Naive B cell (primary cell): Measurements from ENCODE around the gene LRWD1. TPM values are rescaled to one million over a fixed set of nuclear protein-coding genes. Genes with fewer than 3 reads are reported as not detected.
A peak's percentile ranks its signal among the peaks of the same experiment; 100 is the strongest.
"Not testable (repeated sequence)": the region's sequence is repeated elsewhere in the genome, so short reads cannot be mapped to it uniquely, and the experiment has no call there.

Source experiments
- ATAC-seq, 2 donors: fragments of 150-1000 bp; cut with Tn5 transposase; 2 replicates each; pipeline ENCODE4 v1.10.0; 2021; ENCODE audit warnings: low read depth in 2 of 2, mild to moderate bottlenecking in 2 of 2, moderate library complexity in 2 of 2
- DNase-seq: peaks from one replicate; pipeline ENCODE4 v3.0.0; 2022
- H3K27ac Mint-ChIP-seq, 6 donors: one replicate each; pipeline ENCODE4 v1.8.0; 2020 to 2022; ENCODE audit warnings: mild to moderate bottlenecking in 6 of 6, mixed read lengths in 6 of 6, moderate library complexity in 5 of 6, inconsistent platforms in 2 of 6
- H3K27me3 Mint-ChIP-seq, 3 donors: one replicate each; pipeline ENCODE4 v1.8.0; 2021 to 2022; ENCODE audit warnings: mixed read lengths in 3 of 3, mild to moderate bottlenecking in 1 of 3
- H3K36me3 Mint-ChIP-seq, 2 donors: one replicate each; pipeline ENCODE4 v1.8.0; 2020 to 2022; ENCODE audit warnings: mixed read lengths in 2 of 2, inconsistent platforms in 1 of 2, mild to moderate bottlenecking in 1 of 2
- H3K4me1 Mint-ChIP-seq, 3 donors: one replicate each; pipeline ENCODE4 v1.8.0; 2020 to 2022; ENCODE audit warnings: mixed read lengths in 3 of 3, inconsistent platforms in 1 of 3, mild to moderate bottlenecking in 1 of 3, moderate library complexity in 1 of 3
- H3K4me3 Mint-ChIP-seq, 8 donors: one replicate each; pipeline ENCODE4 v1.8.0; 2020 to 2022; ENCODE audit warnings: mild to moderate bottlenecking in 8 of 8, mixed read lengths in 8 of 8, moderate library complexity in 8 of 8, inconsistent platforms in 2 of 8
- H3K9me3 Mint-ChIP-seq, 7 donors: one replicate each; pipeline ENCODE4 v1.8.0; 2020 to 2022; ENCODE audit warnings: mixed read lengths in 7 of 7, mild to moderate bottlenecking in 5 of 7, inconsistent platforms in 2 of 7, moderate library complexity in 1 of 7
- polyA plus RNA-seq, 6 donors: library from polyadenylated mRNA; unstranded; fragments of 300-500 nt; fragmentation: Illumina TruSeq; gene quantifications; one replicate each; pipeline ENCODE4 v1.2.3, GENCODE V29; 2021; ENCODE audit warnings: low read depth in 6 of 6

LRWD1 gene
- polyA plus RNA-seq, 6 donors from 2014 or later: 6.9 to 22.1 (median 17.3) TPM

DNA sequence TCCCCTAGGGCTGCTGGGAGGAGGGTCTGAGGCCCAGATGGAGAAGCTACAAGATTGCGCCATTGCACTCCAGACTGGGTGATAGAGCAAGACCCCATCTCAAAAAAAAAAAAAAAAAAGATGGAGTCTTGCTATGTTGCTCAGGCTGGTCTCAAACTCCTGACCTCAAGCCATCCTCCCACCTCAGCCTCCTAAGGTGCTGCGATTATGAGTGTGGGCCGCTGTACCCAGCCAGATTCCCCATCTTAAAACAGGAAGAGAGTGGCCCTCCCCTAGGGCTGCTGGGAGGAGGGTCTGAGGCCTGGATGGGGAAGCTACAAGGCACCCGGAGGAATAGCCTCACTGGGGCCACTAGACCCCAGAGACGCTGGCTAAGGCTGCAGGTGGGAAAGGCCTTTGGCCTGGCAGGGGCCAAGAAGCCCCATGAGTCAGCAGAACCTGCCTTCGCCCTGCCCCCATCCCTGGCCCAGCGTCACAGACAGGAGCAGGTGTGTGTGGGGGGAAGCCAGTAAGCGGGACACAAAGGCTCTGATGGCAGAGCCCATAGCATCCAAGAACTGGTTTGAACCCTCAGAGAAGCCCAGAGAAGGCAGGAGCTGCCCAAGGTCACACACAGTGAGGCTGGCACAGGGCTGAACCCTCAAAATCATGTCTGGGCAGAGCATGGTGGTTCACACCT, 42.8 kb downstream of the LRWD1 start:
- H3K27me3 Mint-ChIP-seq, H3K4me3 Mint-ChIP-seq, H3K4me1 Mint-ChIP-seq, ATAC-seq, H3K36me3 Mint-ChIP-seq, H3K9me3 Mint-ChIP-seq, DNase-seq, H3K27ac Mint-ChIP-seq: not testable (repeated sequence)

DNA sequence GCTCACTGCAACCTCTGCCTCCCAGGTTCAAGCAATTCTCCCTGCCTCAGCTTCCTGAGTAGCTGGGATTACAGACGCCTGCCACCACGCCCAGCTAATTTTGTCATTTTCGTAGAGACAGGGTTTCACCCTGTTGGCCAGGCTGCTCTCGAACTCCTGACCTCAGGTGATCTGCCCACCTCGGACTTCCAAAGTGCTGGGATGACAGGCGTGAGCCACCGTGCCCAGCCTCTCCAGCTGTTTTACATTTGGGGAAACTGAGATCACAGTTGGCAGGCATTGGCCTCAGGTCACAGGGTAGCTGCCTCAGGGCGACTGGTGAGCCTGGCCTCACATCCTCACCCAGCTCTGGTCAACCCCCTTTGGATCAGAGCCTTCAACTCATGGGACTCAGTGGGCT, 45.8 kb downstream of the LRWD1 start:
- H3K9me3 Mint-ChIP-seq, ATAC-seq: not testable (repeated sequence)

DNA sequence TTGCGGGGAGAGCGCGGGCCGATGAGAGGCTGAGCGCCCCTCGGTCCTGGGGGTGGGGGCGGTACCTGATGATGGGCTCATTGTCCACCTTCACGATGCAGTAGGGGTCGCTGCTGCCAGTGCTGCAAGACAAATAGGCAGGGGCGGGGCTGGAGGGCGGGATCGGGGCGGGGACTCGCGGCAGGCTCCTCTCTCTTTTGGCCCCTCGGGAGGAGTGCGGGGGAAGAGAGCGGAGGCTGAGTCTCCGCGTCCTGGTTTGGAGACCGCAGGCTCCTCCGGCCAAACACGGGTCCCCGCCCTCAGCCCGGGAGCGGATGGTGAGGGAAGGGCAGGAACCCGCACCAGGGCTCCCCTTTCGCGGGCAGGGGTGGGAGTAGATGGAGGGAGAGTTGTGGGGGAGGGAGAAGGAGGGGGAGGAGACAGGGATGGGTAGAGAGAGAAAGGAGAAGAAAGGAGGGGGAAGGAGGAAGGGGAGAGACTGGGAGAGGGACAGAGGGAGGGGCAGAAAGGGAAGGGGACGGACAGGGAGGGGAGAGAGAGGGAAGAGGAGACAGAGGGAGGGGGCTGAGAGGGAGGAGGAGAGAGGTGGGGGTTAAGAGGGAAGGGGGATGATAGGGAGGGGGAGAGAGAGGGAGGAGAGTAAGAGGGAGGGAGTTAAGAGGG, 47.2 kb downstream of the LRWD1 start:
- not testable (repeated sequence) for DNase-seq, H3K27ac Mint-ChIP-seq, H3K27me3 Mint-ChIP-seq, H3K36me3 Mint-ChIP-seq, H3K9me3 Mint-ChIP-seq, H3K4me1 Mint-ChIP-seq
- peak overlapping the region in 3 of 8 donors; percentile 46 to 80 (median 55) for H3K4me3 Mint-ChIP-seq
- ATAC-seq: peak; percentile 60 to 66

More for the DNA sequence above, 45.8 kb downstream of the LRWD1 start:
- H3K27ac Mint-ChIP-seq, H3K4me3 Mint-ChIP-seq, H3K4me1 Mint-ChIP-seq, H3K36me3 Mint-ChIP-seq, H3K27me3 Mint-ChIP-seq, DNase-seq: not testable (repeated sequence)

DNA sequence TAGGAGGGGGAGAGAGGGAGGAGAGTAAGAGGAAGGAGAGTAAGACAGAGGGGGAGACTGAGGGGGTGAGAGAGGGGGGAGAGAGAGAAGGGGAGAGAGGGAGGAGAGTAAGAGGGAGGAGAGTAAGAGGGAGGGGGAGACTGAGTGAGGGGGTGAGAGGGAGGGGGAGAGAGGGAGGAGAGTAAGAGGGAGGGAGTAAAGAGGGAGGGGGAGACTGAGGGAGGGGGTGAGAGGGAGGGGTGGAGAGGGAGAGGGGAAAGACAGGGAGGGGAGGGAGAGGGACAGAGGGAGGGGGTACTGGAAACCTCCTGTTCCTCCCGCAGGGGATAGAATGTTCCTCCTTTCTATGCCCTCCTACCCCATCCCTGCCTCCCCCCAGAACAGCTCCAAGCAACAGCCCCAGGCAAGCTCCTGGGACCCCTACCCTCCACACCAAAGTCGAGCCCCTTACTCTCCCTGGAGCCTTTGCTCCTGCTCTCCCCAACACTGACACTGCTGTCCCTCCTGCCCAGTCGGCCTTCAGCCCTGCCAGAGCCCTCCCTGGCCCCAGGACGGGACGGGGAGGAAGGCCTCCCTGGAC, 47.9 kb downstream of the LRWD1 start:
- not testable (repeated sequence) for DNase-seq, H3K36me3 Mint-ChIP-seq, ATAC-seq, H3K27ac Mint-ChIP-seq, H3K27me3 Mint-ChIP-seq, H3K9me3 Mint-ChIP-seq, H3K4me1 Mint-ChIP-seq
- peak overlapping the region in 6 of 8 donors; percentile 48 to 80 (median 58) for H3K4me3 Mint-ChIP-seq

DNA sequence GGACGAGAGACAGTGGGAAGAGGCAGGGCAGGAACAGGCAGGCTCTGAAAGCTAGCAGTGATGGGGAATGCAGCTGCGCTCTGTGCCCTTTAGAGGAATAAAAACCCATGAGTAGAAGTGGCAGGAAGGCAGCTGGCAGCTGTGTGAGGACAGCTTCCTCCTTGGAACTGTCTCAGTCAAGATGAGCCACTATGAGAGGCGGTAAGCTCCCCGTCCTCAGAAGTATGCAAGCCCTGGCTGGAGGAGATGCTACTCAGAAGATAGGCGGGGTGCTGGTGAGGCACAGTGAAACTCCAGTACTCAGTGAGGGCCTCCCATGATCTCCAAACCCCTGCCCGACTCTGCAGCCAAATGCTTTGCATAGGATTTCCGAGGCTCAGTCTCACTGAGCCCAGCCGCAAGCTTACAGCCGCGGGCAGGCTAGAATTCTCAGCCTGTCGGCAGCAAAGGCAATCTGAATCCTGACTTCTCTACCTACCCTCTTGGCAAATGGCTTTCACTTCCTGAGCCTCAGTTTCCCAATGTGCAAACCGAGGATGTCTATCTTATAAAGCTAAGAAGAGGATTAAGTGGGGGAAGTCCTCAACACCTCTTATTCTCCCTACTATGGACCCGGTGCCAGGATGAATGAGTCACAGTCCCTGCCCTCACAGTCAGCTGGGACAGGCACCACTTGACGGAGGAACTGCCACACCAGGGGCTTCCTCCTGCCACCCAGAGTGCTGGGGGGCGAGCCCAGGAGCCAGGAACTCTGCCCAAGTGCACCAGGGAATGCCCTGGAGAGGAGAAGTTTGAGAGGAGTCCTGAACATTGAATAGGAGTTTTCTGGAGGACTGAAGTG, 50.3 kb downstream of the LRWD1 start:
- not testable (repeated sequence) for H3K9me3 Mint-ChIP-seq, H3K27me3 Mint-ChIP-seq, H3K4me1 Mint-ChIP-seq, DNase-seq, H3K27ac Mint-ChIP-seq, H3K4me3 Mint-ChIP-seq, H3K36me3 Mint-ChIP-seq
- ATAC-seq: peak; percentile 4 to 5

DNA sequence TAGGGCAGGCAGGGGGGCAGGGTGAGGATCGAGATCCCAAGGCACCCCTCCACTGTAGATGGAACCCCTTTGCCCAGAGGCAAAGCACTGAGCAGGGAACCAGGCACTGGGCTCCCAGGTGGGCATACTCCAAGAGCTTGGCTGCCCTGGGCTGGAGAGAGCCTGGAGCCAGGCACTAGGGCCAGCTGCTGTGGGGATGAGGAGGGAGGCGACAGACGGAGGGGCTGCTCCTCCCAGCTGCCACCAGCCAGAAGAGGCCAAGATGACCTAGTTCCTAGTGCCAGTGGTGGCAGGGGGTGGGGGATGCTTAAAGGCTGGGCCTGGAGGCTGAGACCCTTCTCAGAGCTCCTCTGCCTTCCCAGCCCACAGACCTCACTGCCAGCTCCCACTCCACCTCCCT, 51.1 kb downstream of the LRWD1 start:
- H3K4me3 Mint-ChIP-seq, H3K36me3 Mint-ChIP-seq, H3K9me3 Mint-ChIP-seq, H3K27ac Mint-ChIP-seq, H3K4me1 Mint-ChIP-seq, ATAC-seq, DNase-seq, H3K27me3 Mint-ChIP-seq: not testable (repeated sequence)

DNA sequence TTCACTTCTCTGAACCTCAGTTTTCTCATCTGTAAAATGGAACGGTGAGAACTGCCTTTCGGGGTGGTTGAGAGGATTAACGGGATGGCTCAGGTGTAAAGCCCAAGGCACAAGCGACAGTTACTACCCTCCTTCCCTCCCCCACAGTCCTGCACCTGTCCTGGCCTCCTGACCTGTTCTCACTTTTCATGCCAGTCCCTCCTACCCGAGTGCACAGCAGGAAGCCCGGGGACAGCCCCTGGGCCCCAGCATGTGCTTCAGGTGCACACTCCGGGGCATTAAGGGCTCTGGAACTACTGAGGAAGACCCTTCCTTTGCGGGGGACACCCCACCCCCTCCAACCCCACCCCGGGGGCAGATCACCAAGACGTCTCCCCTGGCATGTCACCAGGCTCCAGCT, 52.2 kb downstream of the LRWD1 start:
- not testable (repeated sequence) for DNase-seq, H3K27ac Mint-ChIP-seq, H3K36me3 Mint-ChIP-seq, H3K4me3 Mint-ChIP-seq, H3K4me1 Mint-ChIP-seq, H3K9me3 Mint-ChIP-seq, H3K27me3 Mint-ChIP-seq
- ATAC-seq: peak; percentile 26 to 29

DNA sequence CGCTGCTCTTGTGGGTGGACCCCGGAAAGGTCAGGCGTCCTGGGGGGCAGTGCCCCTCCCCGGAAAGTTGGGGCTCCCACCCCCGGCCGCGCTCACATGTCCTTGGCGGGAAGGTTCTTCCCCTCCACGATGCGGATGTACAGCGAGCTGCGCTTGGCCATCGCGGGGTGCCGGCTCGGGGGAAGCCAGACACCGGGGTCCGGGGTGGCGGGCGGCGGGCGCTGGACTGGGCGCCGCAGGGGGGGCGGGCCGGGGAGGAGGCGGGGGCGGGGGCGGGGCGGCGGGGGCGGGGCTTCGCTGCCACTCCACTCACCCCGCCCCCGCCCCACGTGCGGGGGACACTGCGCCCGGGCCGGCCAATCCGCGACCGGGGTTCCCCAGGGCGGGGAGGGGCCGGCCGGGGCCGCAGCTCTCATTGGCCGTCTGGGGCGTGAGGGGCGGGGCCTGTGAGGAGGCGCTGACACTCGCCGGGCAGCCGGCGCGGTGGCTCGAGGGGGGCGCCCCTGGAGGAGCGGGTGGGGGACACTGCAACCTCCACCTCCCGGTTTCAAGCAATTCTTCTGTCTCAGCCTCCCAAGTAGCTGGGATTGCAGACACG, 52.9 kb downstream of the LRWD1 start, which contains the start of gene RASA4B:
TSS of gene RASA4B (minus strand) at position 228 of the 598 bp plus-strand sequence. CDS start at position 161, 67 bp downstream.
- not testable (repeated sequence) for H3K4me1 Mint-ChIP-seq, H3K9me3 Mint-ChIP-seq, H3K27me3 Mint-ChIP-seq, H3K36me3 Mint-ChIP-seq
- DNase-seq: peak; percentile 14
- Mint-ChIP-seq H3K27ac (peak within 1 kb of the TSS in 1 of 6 donors; percentile 69), H3K4me3 (peak within 1 kb of the TSS in 6 of 8 donors; percentile 51 to 69 (median 58))
- ATAC-seq: peak; percentile 88 to 89

DNA sequence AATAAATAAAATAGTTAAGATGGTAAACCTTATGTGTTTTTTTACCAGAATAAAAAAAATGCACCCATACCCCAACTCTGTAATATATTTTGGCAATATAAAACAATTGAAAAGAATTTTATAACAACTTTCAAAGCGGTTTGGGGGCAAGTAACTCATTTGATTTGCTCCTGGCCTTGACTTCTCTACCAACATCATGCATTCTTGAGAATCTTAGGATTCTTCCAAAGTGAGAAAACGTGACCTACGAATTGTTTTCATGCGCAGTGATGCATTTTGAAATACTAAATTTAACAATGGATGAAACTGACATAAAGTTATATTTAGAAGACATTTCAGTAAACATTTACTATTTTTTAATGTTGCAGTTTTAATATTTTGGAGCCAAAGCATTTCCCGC, 56.0 kb downstream of the LRWD1 start:
- H3K4me1 Mint-ChIP-seq, H3K27me3 Mint-ChIP-seq, ATAC-seq, H3K36me3 Mint-ChIP-seq, DNase-seq, H3K4me3 Mint-ChIP-seq, H3K9me3 Mint-ChIP-seq, H3K27ac Mint-ChIP-seq: not testable (repeated sequence)

Other genes with a start within 250 kb of the LRWD1 start
- gene SH2B2, start 178.1 kb upstream of the LRWD1 start, polyA plus RNA-seq: 10 to 100 TPM; 15.4 to 78.4 (median 27.2) TPM
- gene SPDYE6, start 108.5 kb upstream of the LRWD1 start, polyA plus RNA-seq: under 1 TPM in 3 of 6 donors, not detected in 3; 0.18 to 0.41 (median 0.20) TPM
- gene PRKRIP1, start 68.6 kb upstream of the LRWD1 start, polyA plus RNA-seq: 10 to 100 TPM; 13.1 to 28.6 (median 17.4) TPM
- 100 to 1,000 TPM; 236 to 340 (median 260) TPM for gene ORAI2, start 31.4 kb upstream of the LRWD1 start, polyA plus RNA-seq
- 10 to 100 TPM; 12.4 to 23.5 (median 19.0) TPM for gene ALKBH4, start 121 bp upstream of the LRWD1 start, polyA plus RNA-seq
- gene POLR2J, start 13.9 kb downstream of the LRWD1 start, polyA plus RNA-seq: 100 to 1,000 TPM in 3 of 6 donors, 10 to 100 TPM in 3; 65.4 to 149 (median 107) TPM
- 10 to 100 TPM in 1 of 6 donors, 1 to 10 TPM in 5; 4.1 to 11.7 (median 5.6) TPM for gene RASA4B, start 52.8 kb downstream of the LRWD1 start, polyA plus RNA-seq
- 1 to 10 TPM; 1.2 to 7.3 (median 2.5) TPM for gene UPK3BL2, start 78.7 kb downstream of the LRWD1 start, polyA plus RNA-seq
- under 1 TPM in 5 of 6 donors, not detected in 1; 0.30 to 0.96 (median 0.55) TPM for gene SPDYE2, start 86.2 kb downstream of the LRWD1 start, polyA plus RNA-seq
- gene POLR2J3, start 107.6 kb downstream of the LRWD1 start, polyA plus RNA-seq: 10 to 100 TPM in 5 of 6 donors, 1 to 10 TPM in 1; 6.6 to 64.7 (median 33.3) TPM
- 10 to 100 TPM in 4 of 6 donors, 1 to 10 TPM in 2; 5.9 to 24.9 (median 14.3) TPM for gene RASA4, start 151.8 kb downstream of the LRWD1 start, polyA plus RNA-seq
- gene UPK3BL1, start 177.8 kb downstream of the LRWD1 start, polyA plus RNA-seq: 10 to 100 TPM in 5 of 6 donors, 1 to 10 TPM in 1; 8.6 to 29.8 (median 23.3) TPM
- under 1 TPM in 3 of 6 donors, not detected in 3; 0.30 to 0.43 (median 0.42) TPM for gene SPDYE2B, start 185.3 kb downstream of the LRWD1 start, polyA plus RNA-seq
- gene POLR2J2, start 206.7 kb downstream of the LRWD1 start, polyA plus RNA-seq: 1 to 10 TPM in 5 of 6 donors, under 1 TPM in 1; 0.76 to 6.2 (median 2.7) TPM